GM21717 (cell line): ENCODE data around the gene SULF2.
"Not testable (repeated sequence)": the region's sequence is repeated elsewhere in the genome, so short reads cannot be mapped to it uniquely, and the experiment has no call there.

Experiments used
- ATAC-seq: cut with Tn5 transposase; IDR thresholded peaks from one replicate; pipeline ENCODE4 v1.9.1; 2021; ENCODE audit warnings: mild to moderate bottlenecking, moderate library complexity; ENCODE audit not compliant: unreplicated experiment

SULF2 gene

GRCh38 chr20:47785311-47785853 is at the start of gene SULF2:
SULF2 (minus strand) TSS chr20:47785481; CDS start chr20:47757363, 28,118 bp downstream.
- ATAC-seq: no peak

GRCh38 chr20:47831675-47832074 is 46.4 kb upstream of the SULF2 start:
- not testable (repeated sequence) for ATAC-seq

- ATAC-seq: not testable (repeated sequence)
Measured at GRCh38 chr20:47826716-47827115, 41.4 kb upstream of the SULF2 start.

GRCh38 chr20:47826006-47826405 is 40.7 kb upstream of the SULF2 start:
- ATAC-seq: not testable (repeated sequence)

GRCh38 chr20:47825011-47825762 is 39.9 kb upstream of the SULF2 start:
- no peak for ATAC-seq

- ATAC-seq: not testable (repeated sequence)
Measured at GRCh38 chr20:47823941-47824340, 38.7 kb upstream of the SULF2 start.

GRCh38 chr20:47821481-47822100 is 36.3 kb upstream of the SULF2 start:
- no peak for ATAC-seq

GRCh38 chr20:47818996-47819609 is 33.8 kb upstream of the SULF2 start:
- no peak for ATAC-seq

GRCh38 chr20:47818466-47818865 is 33.2 kb upstream of the SULF2 start:
- ATAC-seq: no peak

- ATAC-seq: no peak
Measured at GRCh38 chr20:47818016-47818415, 32.7 kb upstream of the SULF2 start.

GRCh38 chr20:47817573-47817972 is 32.3 kb upstream of the SULF2 start:
- ATAC-seq: no peak

- ATAC-seq: no peak
Measured at GRCh38 chr20:47816487-47817451, 31.5 kb upstream of the SULF2 start.

GRCh38 chr20:47815866-47816265 is 30.6 kb upstream of the SULF2 start:
- no peak for ATAC-seq

GRCh38 chr20:47815416-47815806 is 30.1 kb upstream of the SULF2 start:
- no peak for ATAC-seq

- no peak for ATAC-seq
Measured at GRCh38 chr20:47814632-47815415, 29.5 kb upstream of the SULF2 start.

GRCh38 chr20:47810721-47811347 is 25.6 kb upstream of the SULF2 start:
- ATAC-seq: no peak

- no peak for ATAC-seq
Measured at GRCh38 chr20:47810116-47810677, 24.9 kb upstream of the SULF2 start.

- ATAC-seq: no peak
Measured at GRCh38 chr20:47809161-47809960, 24.1 kb upstream of the SULF2 start.
